Sigmoid colon (tissue), 7 donors: ENCODE data around the gene RBKS. TPM values are rescaled to one million over a fixed set of nuclear protein-coding genes. Genes with fewer than 3 reads are reported as not detected.

ENCODE experiments used
- DNase-seq: peaks from one replicate; pipeline ENCODE4 v3.0.0-alpha.2; 2019
- H3K27ac ChIP-seq, 4 donors: fragments of 200-600 bp; sonication (generic); one replicate each; pipeline ENCODE4 v1.5.1; 2016 to 2019; ENCODE audit warnings: mild to moderate bottlenecking in 1 of 4
- H3K27me3 ChIP-seq, 3 donors: fragments of 200-600 bp; sonication (generic); one replicate each; pipeline ENCODE4 v1.5.1; 2019; ENCODE audit warnings: mild to moderate bottlenecking in 1 of 3
- H3K36me3 ChIP-seq, 4 donors: fragments of 200-600 bp; sonication (generic); one replicate each; pipeline ENCODE4 v1.5.1; 2016 to 2019
- H3K4me1 ChIP-seq, 4 donors: fragments of 200-600 bp; sonication (generic); one replicate each; pipeline ENCODE4 v1.5.1; 2017 to 2019
- H3K4me3 ChIP-seq, 4 donors: fragments of 200-600 bp; sonication (generic); one replicate each; pipeline ENCODE4 v1.5.1; 2017 to 2019; ENCODE audit warnings: mild to moderate bottlenecking in 2 of 4, moderate library complexity in 1 of 4
- H3K9me3 ChIP-seq, 4 donors: fragments of 200-600 bp in 3 of 4; sonication (generic) in 3 of 4; one replicate each; pipeline versions ENCODE4 v1.5.1 to v1.6.1; 2013 to 2019
- CTCF ChIP-seq, 4 experiments: fragments of 450-650 bp in 3 of 4; fragments of 200-600 bp in 1 of 4; IDR thresholded peaks; one replicate each; pipeline ENCODE4 v1.5.1; 2016 to 2019; ENCODE audit warnings: antibody characterized with exemption in 4 of 4, mild to moderate bottlenecking in 3 of 4, moderate library complexity in 2 of 4
- EP300 ChIP-seq, 4 donors: sonication (generic); formaldehyde crosslinking; IDR thresholded peaks; one replicate each; pipeline ENCODE4 v1.6.1; 2017; ENCODE audit warnings: antibody characterized with exemption in 4 of 4
- POLR2A ChIP-seq, 2 donors: fragments of 450-650 bp; IDR thresholded peaks; one replicate each; pipeline ENCODE4 v1.6.1; 2016; ENCODE audit warnings: antibody characterized with exemption in 2 of 2, mild to moderate bottlenecking in 2 of 2, moderate library complexity in 2 of 2
- POLR2AphosphoS5 ChIP-seq, 4 donors: sonication (generic); formaldehyde crosslinking; IDR thresholded peaks; one replicate each; pipeline ENCODE4 v1.6.1; 2017; ENCODE audit warnings: antibody characterized with exemption in 4 of 4
- WGBS, 2 donors: extraction: QIAGEN DNeasy Blood & Tissue Kit; methylation state at CpG; one replicate each; pipeline ENCODE4 v1.1.7; 2013; 5-methylcytosine and 5-hydroxymethylcytosine counted together
- intact Hi-C: fragments of 100-400 bp; cut with DNase I; formaldehyde crosslinking; loops from one replicate; pipeline ENCODE4 v1.15.1; 2023
- polyA plus RNA-seq, 3 donors: library from polyadenylated mRNA; stranded (reverse); fragments of 200-250 nt; gene quantifications; one replicate each; pipeline ENCODE4 v1.2.3, GENCODE V29; 2013
- total RNA-seq, 4 donors: library from RNA; depleted of rRNA; stranded (reverse); fragments of >200 nt; gene quantifications; one replicate each; pipeline ENCODE4 v1.1.0, GENCODE V29; 2016
- donor health status: healthy with polysubstance abuse.
- donor health status: Bipolar disorder and iron deficiency.
- donor health status: healthy.

Gene RBKS
- total and polyA plus RNA-seq, 7 donors, result 0.55 to 28.0 (median 3.1) TPM

- TF ChIP-seq POLR2A (IDR thresholded peaks at IDR 0.05), result no peak
- DNase-seq, result no peak
Measured at GRCh38 chr2:27838502-27838901, 51.7 kb downstream of the RBKS start.

GRCh38 chr2:27833931-27834330, 56.3 kb downstream of the RBKS start:
- no peak for DNase-seq
- Histone ChIP-seq H3K4me1 (peaks cover 0 to 5% (median 0%) of the 10 kb centered on the region in 4 donors), H3K36me3 (no peaks in the 10 kb centered on the region), H3K27me3 (no peaks in the 10 kb centered on the region), H3K4me3 (no peak overlapping the region), H3K9me3 (no peaks in the 10 kb centered on the region), H3K27ac (no peak overlapping the region)
- TF ChIP-seq CTCF (IDR thresholded peaks at IDR 0.05) (no peak), EP300 (IDR thresholded peaks at IDR 0.05) (no peak), POLR2A (IDR thresholded peaks at IDR 0.05) (no peak), POLR2AphosphoS5 (IDR thresholded peaks at IDR 0.05) (no peak)
- intact Hi-C loops, result no loop called here
- WGBS, 2 donors, result 75 to 83% methylated on average over 1 of the region's 1 CpG

More at GRCh38 chr2:27838502-27838901, 51.7 kb downstream of the RBKS start:
- Histone ChIP-seq H3K36me3 (no peaks in the 10 kb centered on the region), H3K4me3 (no peak overlapping the region), H3K27me3 (no peaks in the 10 kb centered on the region), H3K9me3 (no peaks in the 10 kb centered on the region), H3K4me1 (peaks cover 0 to 22% (median under 1%) of the 10 kb centered on the region in 4 donors), H3K27ac (peak overlapping the region in 2 of 4 donors; percentile 18 to 42)
- intact Hi-C loops, result no loop called here

- no peaks in the 10 kb centered on the region for H3K27me3 ChIP-seq
- no peaks in the 10 kb centered on the region for H3K36me3 ChIP-seq
- H3K4me1 ChIP-seq, result no peaks in the 10 kb centered on the region
- H3K27ac ChIP-seq, result no peak overlapping the region
- TF ChIP-seq EP300 (IDR thresholded peaks at IDR 0.05), result no peak
- no peak for TF ChIP-seq POLR2A (IDR thresholded peaks at IDR 0.05)
- no peak for TF ChIP-seq CTCF (IDR thresholded peaks at IDR 0.05)
- 66 to 89% methylated on average over 2 of the region's 2 CpGs for WGBS, 2 donors
- H3K4me3 ChIP-seq, result no peak overlapping the region
- no peak for DNase-seq
- intact Hi-C loops, result no loop called here
- no peaks in the 10 kb centered on the region for H3K9me3 ChIP-seq
Measured at GRCh38 chr2:27832396-27832795, 57.8 kb downstream of the RBKS start.

GRCh38 chr2:27831279-27832050, 58.7 kb downstream of the RBKS start:
- 92 to 93% methylated on average over 7 of the region's 7 CpGs for WGBS, 2 donors
- Histone ChIP-seq H3K9me3 (no peaks in the 10 kb centered on the region), H3K27ac (no peak overlapping the region), H3K4me1 (no peaks in the 10 kb centered on the region), H3K27me3 (no peaks in the 10 kb centered on the region), H3K36me3 (no peaks in the 10 kb centered on the region), H3K4me3 (no peak overlapping the region)
- intact Hi-C loops, result no loop called here
- no peak for DNase-seq
- TF ChIP-seq CTCF (IDR thresholded peaks at IDR 0.05) (no peak), POLR2AphosphoS5 (IDR thresholded peaks at IDR 0.05) (peak in 1 of 4 donors; percentile 33)

GRCh38 chr2:27830656-27831055, 59.5 kb downstream of the RBKS start:
- no peaks in the 10 kb centered on the region for H3K9me3 ChIP-seq
- H3K4me3 ChIP-seq, result no peak overlapping the region
- no peaks in the 10 kb centered on the region for H3K36me3 ChIP-seq
- no peak for DNase-seq
- intact Hi-C loops, result no loop called here
- no peaks in the 10 kb centered on the region for H3K27me3 ChIP-seq
- no peaks in the 10 kb centered on the region for H3K4me1 ChIP-seq
- TF ChIP-seq POLR2A (IDR thresholded peaks at IDR 0.05) (no peak), EP300 (IDR thresholded peaks at IDR 0.05) (no peak), POLR2AphosphoS5 (IDR thresholded peaks at IDR 0.05) (no peak), CTCF (IDR thresholded peaks at IDR 0.05) (no peak)
- WGBS, 2 donors, result 91 to 92% methylated on average over 4 of the region's 4 CpGs
- H3K27ac ChIP-seq, result no peak overlapping the region
